Omental fat pad (tissue), 4 donors: ENCODE measurements around the gene DLGAP1. TPM values are rescaled to one million over a fixed set of nuclear protein-coding genes. Genes with fewer than 3 reads are reported as not detected.

ENCODE experiments used
- ATAC-seq: fragments of 150-250 bp; one replicate; pipeline ENCODE4 v1.9.1; 2016; ENCODE audit warnings: mild to moderate bottlenecking, moderate library complexity; ENCODE audit not compliant: low FRiP score
- DNase-seq: peaks from one replicate; pipeline ENCODE4 v3.0.0-alpha.2; 2019; ENCODE audit warnings: low spot score
- CTCF ChIP-seq, 3 donors: fragments of 450-650 bp; IDR thresholded peaks; one replicate each; pipeline ENCODE4 v1.5.1; 2016 to 2017; ENCODE audit warnings: antibody characterized with exemption in 3 of 3, mild to moderate bottlenecking in 3 of 3, moderate library complexity in 2 of 3
- total RNA-seq, 4 donors: library from RNA; depleted of rRNA; stranded (reverse); fragments of >200 nt; gene quantifications; one replicate each; pipeline ENCODE4 v1.1.0, GENCODE V29; 2016

The DLGAP1 gene
- total RNA-seq, 4 donors from 2014 or later, result 1.5 to 8.0 (median 5.4) TPM

DNA sequence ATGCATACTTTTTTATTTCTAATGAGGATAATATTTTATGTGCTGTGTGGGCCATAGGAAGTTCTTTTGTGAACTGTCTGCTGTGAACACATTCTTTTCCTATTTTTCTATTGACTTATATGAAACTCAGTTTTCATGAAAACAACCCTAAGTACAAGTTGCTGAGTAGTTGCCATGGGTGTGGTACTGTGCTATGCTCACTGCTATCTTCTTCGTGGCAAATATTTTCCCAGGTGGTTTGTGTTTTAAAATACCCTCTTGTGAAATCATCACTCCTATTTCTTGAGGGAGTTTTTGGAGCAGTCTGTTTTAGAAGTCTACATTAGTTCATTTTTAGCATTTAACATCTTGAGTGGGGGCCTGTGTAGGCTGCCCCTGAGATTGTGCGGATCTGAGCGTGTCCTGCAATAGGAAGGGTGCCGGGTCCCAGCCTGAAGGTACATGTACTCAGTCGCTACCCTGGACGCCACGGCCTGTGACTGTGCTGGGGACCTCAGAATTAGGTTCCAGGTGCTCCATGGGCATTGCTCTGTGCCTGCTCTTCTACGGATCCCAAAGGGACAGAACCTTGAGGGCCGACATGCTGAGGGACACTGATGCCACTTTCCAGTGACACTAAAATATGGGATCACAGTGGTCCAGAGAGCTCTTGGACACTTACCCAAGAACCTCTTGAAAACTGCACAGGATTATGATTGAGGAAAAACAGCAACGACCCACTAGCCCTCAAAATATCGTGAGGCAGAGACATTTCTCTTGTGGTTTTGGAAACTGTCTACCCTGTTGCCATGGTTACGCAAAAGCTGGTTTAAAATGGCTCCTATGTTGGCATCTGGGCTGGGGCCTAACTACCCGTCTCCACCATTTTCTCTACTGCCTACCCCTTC, 524.7 kb downstream of the DLGAP1 start:
- no peak for TF ChIP-seq CTCF (IDR thresholded peaks at IDR 0.05)
- no peak for DNase-seq

GRCh38 chr18:3924455-3924854, 530.7 kb downstream of the DLGAP1 start:
- ATAC-seq (peak; percentile 81), DNase-seq (no peak)
- no peak for TF ChIP-seq CTCF (IDR thresholded peaks at IDR 0.05)

More for the DNA sequence above, 524.7 kb downstream of the DLGAP1 start:
- ATAC-seq, result peak; percentile 50

DNA sequence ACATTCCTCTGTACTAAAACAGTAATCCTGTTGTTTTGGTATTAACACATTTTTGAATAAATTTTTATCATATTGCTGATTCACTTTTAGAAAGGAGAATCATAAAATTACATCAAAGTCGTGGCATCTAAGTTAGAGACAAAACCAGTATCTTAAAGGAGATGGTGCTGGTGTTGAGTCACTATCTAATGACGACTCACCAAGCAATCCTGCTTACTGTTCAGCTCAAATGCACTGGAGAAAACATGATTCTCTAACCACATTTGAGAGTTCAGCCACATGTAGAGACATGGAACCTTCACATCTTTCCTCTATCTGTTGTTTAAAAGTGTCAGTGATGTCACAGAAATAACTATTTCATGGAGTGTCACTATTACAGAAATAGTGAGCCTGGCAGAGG, 531.4 kb downstream of the DLGAP1 start:
- ATAC-seq, result peak; percentile 83
- no peak for TF ChIP-seq CTCF (IDR thresholded peaks at IDR 0.05)
- DNase-seq, result no peak

DNA sequence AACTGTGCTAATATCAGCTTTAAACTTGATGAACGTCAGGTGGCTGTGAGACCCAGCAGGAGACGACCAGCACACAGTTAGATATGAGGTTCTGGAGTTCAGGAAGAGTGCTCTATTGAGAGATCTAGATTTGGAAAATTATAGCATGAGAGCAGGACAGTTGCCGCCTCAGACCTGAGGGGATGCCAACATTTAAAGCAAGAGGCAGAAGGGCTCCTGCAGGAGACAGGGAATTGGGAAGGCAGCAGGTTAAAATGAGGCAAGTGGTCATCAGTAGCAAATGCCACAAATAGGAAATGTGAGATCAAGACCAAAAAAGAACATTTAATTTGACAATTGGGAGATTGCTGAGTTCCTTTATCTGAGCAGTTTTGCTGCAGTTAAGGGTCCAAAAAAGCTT, 533.3 kb downstream of the DLGAP1 start:
- no peak for ATAC-seq
- no peak for TF ChIP-seq CTCF (IDR thresholded peaks at IDR 0.05)
- no peak for DNase-seq

DNA sequence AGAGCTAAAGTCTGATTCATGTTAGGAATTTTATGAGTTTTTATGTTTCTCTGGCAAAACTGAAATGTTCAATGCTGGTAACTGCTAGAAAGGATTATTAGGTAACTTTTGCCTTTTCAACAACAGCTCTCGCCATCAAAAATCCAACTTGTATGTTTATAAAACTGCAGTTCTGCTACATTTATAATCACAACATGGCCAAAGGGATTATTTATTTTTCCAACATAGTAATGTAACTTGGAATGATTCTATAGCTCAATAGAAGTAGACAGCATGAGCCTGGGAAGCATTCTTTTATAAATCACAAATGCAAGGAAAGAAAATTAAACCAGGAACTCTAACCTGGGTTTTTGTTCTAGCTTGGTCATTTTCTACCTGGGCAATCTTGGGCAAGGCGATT, 534.3 kb downstream of the DLGAP1 start:
- no peak for DNase-seq
- no peak for TF ChIP-seq CTCF (IDR thresholded peaks at IDR 0.05)
- ATAC-seq, result no peak

- no peak for ATAC-seq
- TF ChIP-seq CTCF (IDR thresholded peaks at IDR 0.05), result no peak
- no peak for DNase-seq
These were observed 535.6 kb downstream of the DLGAP1 start for GRCh38 chr18:3919396-3920061.
